Calu3 (cell line): ENCODE data around the gene RHOBTB1. TPM values are rescaled to one million over a fixed set of nuclear protein-coding genes. Genes with fewer than 3 reads are reported as not detected.

Experiments
- BruUV-seq: library from RNA; stranded (reverse); fragments of 400-500 nt; replicated peaks from 2 replicates; lab custom pipeline; 2021; lab: Mats Ljungman, UMichigan
- CTCF ChIA-PET: fragments of 300-600 bp; sonication (Branson Sonifier 250); formaldehyde crosslinking; loops from one replicate; lab custom pipeline; 2022; ENCODE audit warnings: antibody characterized with exemption; lab: Charles Lee
- DNase-seq: peaks from one replicate; pipeline ENCODE4 v3.0.0; 2022
- H3K27ac Mint-ChIP-seq: one replicate; pipeline ENCODE4 v1.8.0; 2022; ENCODE audit warnings: mixed read lengths; ENCODE audit not compliant: unreplicated experiment
- H3K27me3 Mint-ChIP-seq: one replicate; pipeline ENCODE4 v1.8.0; 2022; ENCODE audit warnings: mixed read lengths; ENCODE audit not compliant: unreplicated experiment
- H3K36me3 Mint-ChIP-seq: one replicate; pipeline ENCODE4 v1.8.0; 2022; ENCODE audit warnings: mild to moderate bottlenecking, moderate library complexity, mixed read lengths; ENCODE audit not compliant: insufficient read depth, unreplicated experiment
- H3K4me1 Mint-ChIP-seq: one replicate; pipeline ENCODE4 v1.8.0; 2022; ENCODE audit warnings: mild to moderate bottlenecking, low read depth, mixed read lengths; ENCODE audit not compliant: unreplicated experiment
- H3K4me3 Mint-ChIP-seq: one replicate; pipeline ENCODE4 v1.8.0; 2022; ENCODE audit warnings: mild to moderate bottlenecking, low read depth, moderate library complexity, mixed read lengths; ENCODE audit not compliant: unreplicated experiment
- H3K9me3 Mint-ChIP-seq: one replicate; pipeline ENCODE4 v1.8.0; 2022; ENCODE audit warnings: low read depth, mixed read lengths; ENCODE audit not compliant: unreplicated experiment
- intact Hi-C: fragments of 100-400 bp; cut with micrococcal nuclease; formaldehyde crosslinking; loops from one replicate; pipeline ENCODE4 v1.10.0; 2022; ENCODE audit not compliant: unreplicated experiment
- total RNA-seq: library from RNA; stranded (reverse); gene quantifications from 2 replicates; pipeline ENCODE4 v1.2.3, GENCODE V29; 2022
- TF ChIP-seq, protein P1 (sequence below): fragments of 200-600 bp; IDR thresholded peaks from one replicate; pipeline ENCODE4 v1.8.0; 2022; ENCODE audit warnings: antibody characterized with exemption; ENCODE audit not compliant: unreplicated experiment

RHOBTB1 gene
- total RNA-seq, 1 experiment from 2014 or later = 9.8 TPM

DNA sequence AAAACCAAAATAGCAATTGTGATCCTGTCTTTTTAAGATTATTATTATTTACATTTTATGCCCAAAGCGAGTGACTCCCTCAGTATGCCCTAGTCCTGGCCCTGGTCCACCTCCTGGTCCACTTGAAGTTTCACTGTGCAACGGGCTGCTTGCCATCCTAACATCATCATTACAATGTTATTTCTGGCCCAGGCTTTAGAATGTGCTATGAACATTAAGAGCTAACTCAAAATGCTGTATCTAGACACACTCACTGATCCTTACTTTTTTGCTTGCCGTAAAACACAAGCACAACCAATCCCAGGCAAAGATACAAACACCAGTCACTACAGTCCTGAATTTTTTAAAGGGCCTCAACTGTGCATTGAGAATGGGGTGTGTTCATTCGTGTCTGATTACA lies 38.4 kb downstream of the RHOBTB1 start:
- Mint-ChIP-seq H3K36me3 (no peaks in the 10 kb centered on the region), H3K27ac (no peak overlapping the region), H3K4me1 (no peaks in the 10 kb centered on the region), H3K9me3 (no peaks in the 10 kb centered on the region), H3K27me3 (no peaks in the 10 kb centered on the region), H3K4me3 (no peak overlapping the region)
- TF ChIP-seq, protein P1, sequence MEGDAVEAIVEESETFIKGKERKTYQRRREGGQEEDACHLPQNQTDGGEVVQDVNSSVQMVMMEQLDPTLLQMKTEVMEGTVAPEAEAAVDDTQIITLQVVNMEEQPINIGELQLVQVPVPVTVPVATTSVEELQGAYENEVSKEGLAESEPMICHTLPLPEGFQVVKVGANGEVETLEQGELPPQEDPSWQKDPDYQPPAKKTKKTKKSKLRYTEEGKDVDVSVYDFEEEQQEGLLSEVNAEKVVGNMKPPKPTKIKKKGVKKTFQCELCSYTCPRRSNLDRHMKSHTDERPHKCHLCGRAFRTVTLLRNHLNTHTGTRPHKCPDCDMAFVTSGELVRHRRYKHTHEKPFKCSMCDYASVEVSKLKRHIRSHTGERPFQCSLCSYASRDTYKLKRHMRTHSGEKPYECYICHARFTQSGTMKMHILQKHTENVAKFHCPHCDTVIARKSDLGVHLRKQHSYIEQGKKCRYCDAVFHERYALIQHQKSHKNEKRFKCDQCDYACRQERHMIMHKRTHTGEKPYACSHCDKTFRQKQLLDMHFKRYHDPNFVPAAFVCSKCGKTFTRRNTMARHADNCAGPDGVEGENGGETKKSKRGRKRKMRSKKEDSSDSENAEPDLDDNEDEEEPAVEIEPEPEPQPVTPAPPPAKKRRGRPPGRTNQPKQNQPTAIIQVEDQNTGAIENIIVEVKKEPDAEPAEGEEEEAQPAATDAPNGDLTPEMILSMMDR = no peak
- DNase-seq = no peak
- intact Hi-C loops = no loop called here
- BruUV-seq = no TSS peak
- CTCF ChIA-PET = interaction anchor here (0.9 kb wide), 1 partner anchor 8 kb away, joined by 3 read pairs; no protein-coding TSS in a partner anchor

DNA sequence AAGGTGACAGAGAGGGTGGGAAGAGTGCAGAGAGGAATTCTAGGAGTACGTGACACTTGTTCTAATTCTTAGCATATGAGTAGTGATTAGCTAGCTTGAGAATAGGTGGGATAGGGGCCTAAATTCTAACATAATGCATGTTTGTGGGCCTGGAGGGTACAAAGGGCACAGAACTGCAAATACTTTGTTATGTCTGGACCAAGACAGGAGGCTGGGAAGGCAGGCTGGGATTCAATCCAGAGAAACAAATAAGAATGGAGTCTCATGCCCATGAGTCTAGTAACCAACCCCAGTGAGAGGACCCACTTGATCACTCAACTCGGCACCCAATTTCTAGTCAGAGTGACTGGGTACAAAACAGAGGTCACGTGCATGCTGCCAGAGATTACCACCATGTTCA lies 40.9 kb downstream of the RHOBTB1 start:
- intact Hi-C loops = no loop called here
- H3K27me3 Mint-ChIP-seq = no peaks in the 10 kb centered on the region
- CTCF ChIA-PET = no interaction called here
- no peak overlapping the region for H3K4me3 Mint-ChIP-seq
- no peaks in the 10 kb centered on the region for H3K4me1 Mint-ChIP-seq
- H3K27ac Mint-ChIP-seq = no peak overlapping the region
- no TSS peak for BruUV-seq
- no peaks in the 10 kb centered on the region for H3K36me3 Mint-ChIP-seq
- H3K9me3 Mint-ChIP-seq = no peaks in the 10 kb centered on the region
- no peak for DNase-seq
- TF ChIP-seq, protein P1 = no peak

DNA sequence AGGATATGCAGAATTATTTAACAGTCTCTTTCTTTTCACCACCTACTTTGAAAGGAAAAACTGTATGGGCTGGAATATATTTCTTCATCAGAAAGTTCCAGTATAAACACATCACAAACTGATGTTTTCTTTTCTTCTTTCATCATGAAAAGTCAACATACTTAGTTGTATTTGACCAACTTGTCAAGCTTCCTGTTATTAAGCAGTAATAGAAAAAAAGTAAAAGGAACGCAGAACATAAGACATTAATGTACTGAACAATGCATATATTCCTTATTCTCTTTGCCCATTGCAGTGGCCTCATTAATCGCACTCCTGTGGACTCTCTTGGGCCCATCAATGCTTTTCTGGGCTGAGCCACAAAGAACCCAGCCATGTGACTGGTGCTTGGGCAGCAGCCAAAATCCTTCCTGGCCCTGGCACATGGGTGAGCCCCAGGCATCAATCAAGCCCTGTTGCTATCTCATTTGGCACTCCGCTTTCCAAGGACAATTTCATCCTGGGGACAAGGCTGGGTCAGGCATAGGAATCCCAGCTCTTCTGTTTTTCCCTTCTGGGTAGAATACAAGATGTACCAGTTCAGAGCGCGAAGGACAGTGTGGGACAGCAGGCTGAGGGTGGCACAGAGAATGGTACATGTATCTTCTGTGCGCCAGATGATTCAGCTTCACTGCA lies 42.3 kb downstream of the RHOBTB1 start:
- Mint-ChIP-seq H3K9me3 (no peaks in the 10 kb centered on the region), H3K4me3 (no peak overlapping the region), H3K36me3 (no peaks in the 10 kb centered on the region), H3K27me3 (no peaks in the 10 kb centered on the region), H3K4me1 (no peaks in the 10 kb centered on the region), H3K27ac (no peak overlapping the region)
- no peak for DNase-seq
- BruUV-seq = no TSS peak
- intact Hi-C loops = no loop called here
- TF ChIP-seq, protein P1 = no peak
- CTCF ChIA-PET = no interaction called here

DNA sequence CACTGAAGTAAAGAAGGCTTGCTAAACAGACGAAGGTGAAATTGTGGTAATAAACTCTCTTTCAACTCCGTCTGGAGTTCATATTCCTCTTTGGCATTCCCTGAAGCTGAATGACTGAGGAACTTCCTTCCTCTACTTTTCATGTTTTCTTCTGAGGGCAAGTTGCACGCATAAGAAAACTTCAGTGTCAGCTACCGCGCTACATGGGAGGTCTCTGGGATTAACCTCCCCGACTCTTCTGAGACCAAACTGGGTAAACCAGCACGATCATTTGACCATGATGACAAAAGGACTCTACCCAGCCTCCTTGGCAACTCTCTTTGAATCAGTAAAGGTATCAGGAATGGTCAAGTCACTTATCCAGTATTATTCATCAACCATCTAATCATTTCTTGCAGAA lies 44.7 kb downstream of the RHOBTB1 start:
- Mint-ChIP-seq H3K4me3 (no peak overlapping the region), H3K9me3 (no peaks in the 10 kb centered on the region), H3K27ac (no peak overlapping the region), H3K4me1 (no peaks in the 10 kb centered on the region), H3K27me3 (no peaks in the 10 kb centered on the region), H3K36me3 (no peaks in the 10 kb centered on the region)
- TF ChIP-seq, protein P1 = no peak
- intact Hi-C loops = no loop called here
- no TSS peak for BruUV-seq
- no peak for DNase-seq
- CTCF ChIA-PET = no interaction called here
